GM19238 (cell line): Measurements from ENCODE around the gene AICDA.
"Not testable (repeated sequence)": the region's sequence is repeated elsewhere in the genome, so short reads cannot be mapped to it uniquely, and the experiment has no call there.

Experiments
- DNase-seq: peaks from one replicate; pipeline ENCODE4 v3.0.0; 2011; ENCODE audit warnings: low spot score; ENCODE audit not compliant: insufficient read length

The AICDA gene

GRCh38 chr12:8613881-8614280 is 1.2 kb upstream of the AICDA start:
- not testable (repeated sequence) for DNase-seq

- DNase-seq = peak; percentile 13
Measured at GRCh38 chr12:8609061-8609570, 3.5 kb downstream of the AICDA start.

- no peak for DNase-seq
Measured at GRCh38 chr12:8606890-8607289, 5.8 kb downstream of the AICDA start.

GRCh38 chr12:8605057-8605456 is 7.6 kb downstream of the AICDA start:
- DNase-seq = no peak

GRCh38 chr12:8603856-8604255 is 8.8 kb downstream of the AICDA start:
- no peak for DNase-seq

GRCh38 chr12:8603286-8603685 is 9.4 kb downstream of the AICDA start:
- DNase-seq = no peak

- no peak for DNase-seq
Measured at GRCh38 chr12:8596561-8596960, 16.1 kb downstream of the AICDA start.

- no peak for DNase-seq
Measured at GRCh38 chr12:8594072-8594471, 18.6 kb downstream of the AICDA start.

GRCh38 chr12:8593246-8593645 is 19.4 kb downstream of the AICDA start:
- DNase-seq = no peak

GRCh38 chr12:8590842-8591545 is 21.7 kb downstream of the AICDA start:
- no peak for DNase-seq

GRCh38 chr12:8589679-8590078 is 23.0 kb downstream of the AICDA start:
- no peak for DNase-seq

GRCh38 chr12:8584478-8584877 is 28.2 kb downstream of the AICDA start:
- DNase-seq = not testable (repeated sequence)

GRCh38 chr12:8584004-8584403 is 28.7 kb downstream of the AICDA start:
- no peak for DNase-seq

GRCh38 chr12:8581098-8581784 is 31.4 kb downstream of the AICDA start:
- no peak for DNase-seq

- no peak for DNase-seq
Measured at GRCh38 chr12:8577879-8578278, 34.8 kb downstream of the AICDA start.

GRCh38 chr12:8572507-8572906 is 40.2 kb downstream of the AICDA start:
- no peak for DNase-seq

GRCh38 chr12:8566525-8566924 is 46.1 kb downstream of the AICDA start:
- no peak for DNase-seq

- not testable (repeated sequence) for DNase-seq
Measured at GRCh38 chr12:8566052-8566451, 46.6 kb downstream of the AICDA start.

- no peak for DNase-seq
Measured at GRCh38 chr12:8564656-8565055, 48.0 kb downstream of the AICDA start.

GRCh38 chr12:8563356-8563755 is 49.3 kb downstream of the AICDA start:
- DNase-seq = no peak

- no peak for DNase-seq
Measured at GRCh38 chr12:8562310-8562709, 50.3 kb downstream of the AICDA start.

GRCh38 chr12:8561011-8561410 is 51.6 kb downstream of the AICDA start:
- DNase-seq = no peak

GRCh38 chr12:8559676-8560075 is 53.0 kb downstream of the AICDA start:
- no peak for DNase-seq
